Activated CD4-positive, CD25-positive, alpha-beta regulatory T cell (primary cell): ENCODE results near the gene TMEM151A.
"Not testable (repeated sequence)": the region's sequence is repeated elsewhere in the genome, so short reads cannot be mapped to it uniquely, and the experiment has no call there.

Experiments used
- DNase-seq, 4 experiments: peaks; one replicate each; lab custom pipeline; 2025; lab: John Stamatoyannopoulos, UW

Gene TMEM151A

DNA sequence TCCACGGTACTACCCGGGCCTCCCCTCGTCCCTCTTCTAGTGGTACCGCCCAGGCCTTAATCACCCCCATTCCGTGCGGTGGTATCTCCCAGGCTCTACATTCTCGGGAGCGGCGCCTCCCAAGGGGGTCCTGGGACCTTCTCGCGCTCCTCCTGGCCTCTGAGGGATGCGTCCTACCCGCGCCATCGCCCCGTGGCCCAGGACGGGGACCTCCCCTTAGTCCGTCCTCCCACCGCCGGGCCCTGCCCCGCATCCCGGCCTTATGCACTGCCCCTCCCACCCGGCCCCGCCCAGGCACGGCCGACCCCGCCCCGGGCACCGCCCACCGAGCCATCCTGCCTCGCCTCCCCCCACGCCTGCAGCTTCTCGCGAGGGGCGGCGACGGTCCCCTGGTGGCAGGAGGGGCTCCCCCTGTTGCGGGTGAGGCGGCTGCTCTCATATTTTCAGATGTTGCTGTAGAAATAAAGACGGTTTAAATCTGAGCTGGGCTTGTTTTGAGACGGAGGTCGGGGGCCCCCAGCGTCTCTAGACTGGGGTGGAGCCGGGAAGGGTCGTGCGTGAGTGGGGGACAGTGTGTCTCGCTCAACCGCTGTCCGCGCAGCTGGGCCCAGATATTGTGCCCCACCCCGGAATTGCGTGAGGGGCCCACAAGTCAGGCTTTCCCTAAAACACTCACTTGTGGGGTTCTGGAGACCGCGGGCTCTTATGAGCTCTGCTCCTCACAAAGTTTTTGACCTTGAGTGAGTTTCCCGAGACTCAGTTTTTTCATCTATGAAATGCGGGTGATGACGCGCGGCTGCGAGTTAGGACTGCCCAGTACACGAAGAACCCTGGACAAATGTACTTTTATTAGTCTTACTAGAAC is 24.1 kb upstream of the TMEM151A start:
- peak; percentile 75 to 79 (median 77) for DNase-seq

DNA sequence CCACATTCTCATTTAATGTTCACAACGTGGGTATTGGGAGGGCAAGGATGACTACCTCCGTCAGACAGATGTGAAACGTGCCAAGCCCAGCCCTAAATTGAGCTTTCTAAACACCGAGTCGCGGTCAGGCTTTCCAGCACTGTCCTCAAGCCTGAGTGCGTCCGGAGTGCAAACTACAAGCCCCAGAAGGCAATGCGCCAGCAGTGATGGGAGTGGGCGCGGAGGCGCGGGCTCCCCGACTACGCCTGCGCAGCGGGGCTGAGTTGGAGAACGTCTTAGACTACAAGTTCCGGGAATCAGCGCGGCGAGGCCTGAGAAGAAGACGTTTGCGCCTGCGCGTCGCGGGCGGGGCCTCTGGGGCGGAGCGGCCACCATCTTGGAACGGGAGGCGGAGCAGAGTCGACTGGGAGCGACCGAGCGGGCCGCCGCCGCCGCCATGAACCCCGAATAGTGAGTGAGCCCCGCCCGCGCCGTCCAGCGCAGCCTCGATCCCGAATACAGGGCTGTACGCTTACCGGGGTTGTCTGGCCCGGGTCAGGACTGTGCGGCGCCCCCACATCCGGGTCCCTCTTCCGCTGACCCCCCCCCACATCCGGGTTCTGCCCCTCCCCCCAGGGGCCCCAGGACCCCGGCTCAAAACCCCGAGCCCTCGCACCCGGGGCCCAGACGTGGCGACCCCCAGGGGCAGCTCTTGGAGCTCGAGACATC is 23.3 kb upstream of the TMEM151A start, which contains the start of gene RAB1B:
RAB1B (plus strand) TSS at position 396 of the 708 bp plus-strand sequence; CDS start at position 437, 41 bp downstream.
- peak; percentile 97 to 100 (median 98) for DNase-seq

DNA sequence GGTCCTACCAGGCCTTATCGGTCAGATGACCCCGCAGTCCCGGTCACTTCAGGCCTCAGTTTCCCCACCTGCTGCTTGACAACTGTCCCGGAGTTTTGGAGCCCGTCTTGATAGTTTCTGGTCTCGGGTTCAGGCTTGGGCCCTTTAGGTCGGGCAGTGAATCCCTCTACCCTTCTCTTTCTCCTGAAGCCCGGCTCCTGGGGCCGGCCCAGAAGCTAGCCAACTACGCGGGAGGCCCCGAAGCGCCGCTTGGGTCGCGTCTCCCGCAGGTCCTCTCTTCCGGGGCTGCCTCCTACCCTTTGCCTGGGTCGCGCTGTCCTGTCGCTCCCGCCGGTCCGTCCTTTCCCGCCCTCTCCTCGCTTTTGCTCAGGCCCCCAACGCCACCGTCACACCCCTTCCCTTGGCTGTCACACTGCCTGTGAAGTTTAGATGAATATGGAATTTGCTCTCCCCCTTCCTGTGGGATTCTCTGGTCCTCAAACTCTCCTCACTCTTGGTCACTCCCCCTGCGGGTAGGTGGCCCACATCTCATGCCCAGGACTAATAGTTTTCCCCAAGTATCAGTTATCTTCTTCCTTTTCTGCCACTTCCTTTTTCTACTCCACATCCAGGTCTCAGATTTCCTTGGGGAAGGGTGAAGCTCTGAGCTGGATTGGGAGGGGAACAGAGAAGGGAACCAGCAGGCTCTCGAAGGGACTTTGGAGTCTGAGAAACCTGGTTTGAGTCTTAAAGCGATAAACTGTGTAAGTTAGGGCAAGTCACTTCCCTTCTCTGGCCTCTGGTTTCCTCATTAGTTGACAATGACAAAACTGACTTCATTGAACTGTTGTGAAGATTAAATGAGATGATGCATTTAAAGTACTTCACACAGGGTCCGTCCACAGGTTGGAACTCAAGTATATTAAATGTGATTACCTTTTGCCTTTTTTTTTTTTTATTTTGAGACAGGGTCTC is 22.5 kb upstream of the TMEM151A start:
- no peak for DNase-seq

DNA sequence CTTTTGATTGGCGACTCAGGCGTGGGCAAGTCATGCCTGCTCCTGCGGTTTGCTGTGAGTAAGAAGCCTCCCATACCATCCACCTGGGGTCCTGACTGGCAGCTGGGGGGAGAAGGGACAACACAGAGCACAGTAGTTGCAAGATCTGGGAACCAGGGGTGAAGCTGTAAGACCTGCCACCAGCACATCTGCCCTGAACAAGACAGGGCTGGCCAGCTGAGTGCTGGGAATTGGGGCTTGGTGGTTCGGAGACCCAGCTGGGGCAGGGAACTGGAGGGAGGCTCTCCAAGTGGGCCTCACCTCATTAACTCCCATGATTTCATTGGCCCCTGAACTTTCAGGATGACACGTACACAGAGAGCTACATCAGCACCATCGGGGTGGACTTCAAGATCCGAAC is 19.9 kb upstream of the TMEM151A start:
- no peak for DNase-seq

DNA sequence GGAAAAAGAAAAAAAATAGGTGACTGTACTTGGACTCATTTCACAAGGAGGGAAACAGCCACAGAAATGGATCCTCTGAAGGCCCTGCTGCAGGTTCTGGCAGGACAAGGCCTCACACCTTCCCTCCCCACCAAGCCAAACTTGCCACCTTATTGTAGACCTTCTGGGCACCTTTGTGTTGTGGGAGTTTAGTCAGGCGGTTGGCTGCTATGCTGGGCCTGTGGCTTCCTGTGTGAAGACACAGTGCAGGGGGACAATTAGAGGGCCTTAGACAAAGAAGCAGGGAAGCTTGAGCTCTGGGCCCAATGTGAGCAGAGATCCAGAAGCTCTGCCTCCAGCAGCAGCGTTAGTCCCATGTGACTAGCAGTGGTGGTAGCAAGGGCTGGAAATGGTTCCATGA is 19.1 kb upstream of the TMEM151A start:
- DNase-seq, result no peak

DNA sequence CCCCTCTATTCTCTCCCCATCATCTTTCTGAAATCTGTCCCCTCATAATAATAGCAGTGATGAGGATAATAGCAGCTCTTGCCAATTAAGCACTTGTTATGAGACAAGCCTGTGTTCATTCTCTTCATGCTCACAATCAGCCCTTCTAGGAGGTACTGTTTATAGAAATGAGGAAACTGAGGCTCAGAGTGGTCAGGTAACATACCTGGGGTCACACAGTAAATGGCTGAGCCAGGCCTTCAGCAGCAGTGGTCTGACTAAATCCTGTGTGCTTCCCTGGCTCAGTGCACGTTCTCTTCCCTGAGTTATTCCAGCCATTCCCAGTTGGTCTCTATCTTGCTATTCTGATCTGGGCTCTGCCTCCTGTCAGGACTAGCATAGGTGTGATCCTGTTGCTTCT is 17.5 kb upstream of the TMEM151A start:
- no peak for DNase-seq

DNA sequence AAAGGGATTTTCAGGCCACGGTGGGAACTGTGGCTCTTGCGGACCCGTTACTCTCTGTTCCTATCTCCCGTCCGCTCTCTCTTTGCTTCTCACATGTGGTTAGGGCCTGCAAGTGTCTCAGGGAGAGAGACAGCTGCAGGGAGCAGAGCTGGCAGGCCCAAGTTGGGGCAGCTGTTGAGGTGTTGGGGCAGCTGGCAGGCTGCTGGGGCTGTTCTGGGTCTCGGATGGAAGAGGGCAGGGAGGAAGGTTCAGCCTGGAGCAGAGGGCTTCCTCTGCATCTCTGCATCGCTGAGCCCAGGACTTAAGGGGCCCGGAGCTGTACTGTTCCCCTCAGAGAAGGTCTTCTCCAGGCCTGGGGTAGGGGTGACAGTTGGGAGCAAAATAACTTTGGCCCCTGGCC is 16.3 kb upstream of the TMEM151A start:
- no peak for DNase-seq

DNA sequence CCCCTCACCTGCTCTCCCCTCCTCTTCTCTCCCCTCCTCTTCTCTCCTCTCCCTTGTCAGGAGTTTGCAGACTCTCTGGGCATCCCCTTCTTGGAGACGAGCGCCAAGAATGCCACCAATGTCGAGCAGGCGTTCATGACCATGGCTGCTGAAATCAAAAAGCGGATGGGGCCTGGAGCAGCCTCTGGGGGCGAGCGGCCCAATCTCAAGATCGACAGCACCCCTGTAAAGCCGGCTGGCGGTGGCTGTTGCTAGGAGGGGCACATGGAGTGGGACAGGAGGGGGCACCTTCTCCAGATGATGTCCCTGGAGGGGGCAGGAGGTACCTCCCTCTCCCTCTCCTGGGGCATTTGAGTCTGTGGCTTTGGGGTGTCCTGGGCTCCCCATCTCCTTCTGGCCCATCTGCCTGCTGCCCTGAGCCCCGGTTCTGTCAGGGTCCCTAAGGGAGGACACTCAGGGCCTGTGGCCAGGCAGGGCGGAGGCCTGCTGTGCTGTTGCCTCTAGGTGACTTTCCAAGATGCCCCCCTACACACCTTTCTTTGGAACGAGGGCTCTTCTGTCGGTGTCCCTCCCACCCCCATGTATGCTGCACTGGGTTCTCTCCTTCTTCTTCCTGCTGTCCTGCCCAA is 15.6 kb upstream of the TMEM151A start:
- DNase-seq, result no peak

DNA sequence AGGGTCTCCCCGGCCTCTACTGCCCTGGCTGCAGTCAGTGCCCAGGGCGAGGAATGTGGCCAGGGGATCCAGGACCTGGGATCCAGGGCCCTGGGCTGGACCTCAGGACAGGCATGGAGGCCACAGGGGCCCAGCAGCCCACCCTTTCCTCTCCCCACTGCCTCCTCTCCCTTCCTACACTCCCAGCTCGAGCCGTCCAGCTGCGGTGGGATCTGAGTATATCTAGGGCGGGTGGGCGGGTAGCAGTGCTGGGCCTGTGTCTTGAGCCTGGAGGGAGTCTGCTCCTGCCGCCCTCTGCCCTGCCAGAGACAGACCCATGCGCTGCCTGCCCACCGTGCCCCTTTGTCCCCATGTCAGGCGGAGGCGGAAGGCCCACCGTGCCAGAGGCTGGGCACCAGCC is 15.1 kb upstream of the TMEM151A start:
- DNase-seq, result not testable (repeated sequence)

DNA sequence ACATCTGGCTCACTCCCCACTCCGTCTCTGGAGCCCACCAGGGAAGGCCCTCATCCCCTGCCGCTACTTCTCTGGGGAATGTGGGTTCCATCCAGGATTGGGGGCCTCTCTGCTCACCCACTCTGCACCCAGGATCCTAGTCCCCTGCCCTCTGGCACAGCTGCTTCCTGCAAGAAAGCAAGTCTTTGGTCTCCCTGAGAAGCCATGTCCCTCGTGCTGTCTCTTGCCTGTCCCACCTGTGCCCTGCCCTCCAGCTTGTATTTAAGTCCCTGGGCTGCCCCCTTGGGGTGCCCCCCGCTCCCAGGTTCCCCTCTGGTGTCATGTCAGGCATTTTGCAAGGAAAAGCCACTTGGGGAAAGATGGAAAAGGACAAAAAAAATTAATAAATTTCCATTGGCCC is 14.6 kb upstream of the TMEM151A start:
- DNase-seq, result not testable (repeated sequence)

DNA sequence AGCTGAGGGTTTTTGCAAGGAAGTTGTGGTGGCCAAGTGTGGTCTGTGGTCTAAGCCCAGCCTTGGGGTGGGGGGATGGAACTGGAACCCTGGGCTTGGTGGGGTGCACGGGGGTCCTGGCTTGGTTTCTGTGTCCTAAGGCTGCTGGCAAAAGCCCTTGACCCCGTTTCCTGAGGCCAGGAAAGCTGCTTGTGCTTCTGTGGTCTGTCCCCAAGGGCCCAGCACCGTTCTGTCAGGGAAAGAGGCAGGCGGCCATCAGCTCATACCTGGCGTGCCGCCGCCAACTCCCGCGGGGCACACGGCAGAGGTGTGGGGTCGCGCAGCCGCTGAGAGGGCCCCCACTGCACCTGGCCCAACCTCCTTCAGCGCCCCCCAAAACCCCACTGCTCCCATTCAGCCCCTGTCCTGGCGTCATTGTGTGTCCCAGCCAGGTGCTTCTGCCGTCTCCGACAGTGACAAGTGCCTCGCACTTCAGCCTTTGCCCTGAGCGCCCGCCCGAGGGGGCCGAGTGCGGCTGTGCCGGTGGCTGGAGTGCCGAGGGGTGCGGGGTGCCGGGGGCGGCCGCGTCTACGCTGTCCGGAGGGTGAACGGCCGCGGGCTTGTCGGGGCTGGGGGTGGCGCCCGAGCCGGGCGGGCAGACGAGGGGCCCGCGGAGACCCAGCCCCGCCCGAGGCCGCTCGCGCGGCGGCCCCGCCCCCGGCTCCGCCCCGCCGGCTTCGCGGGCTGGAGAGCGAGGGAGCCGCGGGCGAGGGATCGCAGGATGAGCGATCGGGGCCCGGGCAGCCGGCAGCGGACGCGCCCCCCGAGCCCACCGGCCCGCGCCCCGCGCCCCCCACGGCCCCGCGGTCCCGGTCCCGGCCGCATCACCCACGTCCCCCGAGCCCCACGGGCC is 14.0 kb upstream of the TMEM151A start, which contains the start of gene CNIH2:
CNIH2 (plus strand) TSS at position 705 of the 892 bp plus-strand sequence. CDS start 282 bp downstream, outside the sequence.
- DNase-seq, result peak in 1 of 4 experiments; percentile 38

DNA sequence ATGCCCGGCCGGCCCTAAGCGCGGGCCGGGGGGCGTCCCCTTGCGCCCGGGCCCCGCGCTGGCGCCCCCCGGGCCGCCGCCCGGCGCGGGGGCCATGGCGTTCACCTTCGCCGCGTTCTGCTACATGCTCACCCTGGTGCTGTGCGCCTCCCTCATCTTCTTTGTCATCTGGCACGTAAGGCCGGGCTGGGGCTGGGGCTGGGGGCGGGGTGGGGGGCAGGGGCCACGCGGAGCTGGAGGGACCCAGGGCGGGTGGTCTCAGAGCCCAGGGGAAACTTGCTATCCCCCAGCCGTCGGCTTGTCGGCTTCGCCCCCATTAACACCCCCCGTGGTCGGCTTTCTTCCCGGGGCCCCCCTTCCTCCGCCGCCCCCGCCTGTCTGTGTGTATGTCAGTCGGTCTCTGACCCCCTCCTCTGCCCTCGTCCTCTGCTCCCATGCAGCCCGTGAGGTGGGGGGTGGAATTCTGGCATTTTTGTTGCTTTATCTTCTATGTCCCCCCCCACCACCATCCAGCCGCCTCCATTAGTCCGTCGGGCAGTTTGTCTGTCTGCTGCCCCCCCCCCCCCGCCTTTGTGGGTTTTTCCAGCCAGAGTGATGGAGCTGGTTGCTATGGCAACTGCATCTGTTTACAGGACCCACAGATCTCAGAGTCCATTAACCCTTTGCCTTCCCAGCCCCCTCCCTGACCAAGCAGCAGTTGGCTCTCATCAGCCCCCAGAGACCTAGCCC is 13.2 kb upstream of the TMEM151A start:
- DNase-seq, result no peak

DNA sequence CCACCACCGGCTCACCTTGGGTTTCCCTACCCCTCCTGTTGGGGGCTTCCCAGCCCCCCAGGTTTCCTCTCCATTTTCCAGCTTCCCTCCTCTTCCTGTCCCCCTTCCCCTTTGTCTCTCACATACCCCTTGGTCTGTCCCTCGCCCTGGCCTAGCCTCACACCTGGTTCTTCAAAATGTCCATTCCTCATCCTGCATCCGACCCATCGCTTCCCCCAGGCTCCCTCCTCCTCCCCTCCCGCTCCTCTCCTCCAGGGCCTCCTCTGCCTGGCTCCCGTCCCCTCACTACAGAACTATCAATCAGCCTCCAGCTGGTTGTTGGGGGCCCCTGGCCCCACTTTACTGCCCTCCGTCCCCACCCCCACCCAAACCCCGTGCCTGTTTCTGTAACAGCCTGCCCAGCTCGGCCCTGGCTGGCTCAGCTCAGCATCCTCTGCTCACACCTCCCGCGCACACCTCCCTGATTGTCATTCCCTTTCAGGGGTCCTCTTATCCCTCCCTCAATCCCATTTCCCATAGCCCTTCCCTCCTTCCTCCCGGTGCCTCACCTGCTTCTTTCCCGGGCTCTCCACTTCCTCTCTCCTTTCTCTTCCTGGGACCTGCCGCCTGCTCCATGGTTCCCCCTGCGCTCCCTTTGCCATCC is 12.5 kb upstream of the TMEM151A start:
- DNase-seq, result no peak

DNA sequence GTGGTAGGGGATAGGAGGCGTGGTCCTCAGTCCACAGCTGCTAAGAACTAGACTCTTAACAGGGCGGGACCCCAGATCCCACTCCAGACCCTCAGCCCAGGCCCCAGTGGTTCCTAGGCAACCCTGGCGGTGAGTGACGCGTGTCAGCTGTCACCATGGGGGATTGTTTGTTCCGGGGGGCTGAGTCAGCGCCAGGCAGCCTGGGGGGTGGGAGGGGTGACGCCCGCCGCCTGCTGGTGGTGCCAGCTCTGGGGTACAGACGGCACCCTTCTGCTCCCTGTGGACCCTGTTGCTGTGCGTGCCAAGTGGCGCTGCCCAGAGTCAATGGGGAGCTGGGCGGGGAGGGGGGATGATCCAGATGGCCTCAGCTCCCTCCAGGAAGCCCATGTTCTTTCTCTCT is 11.3 kb upstream of the TMEM151A start:
- no peak for DNase-seq

DNA sequence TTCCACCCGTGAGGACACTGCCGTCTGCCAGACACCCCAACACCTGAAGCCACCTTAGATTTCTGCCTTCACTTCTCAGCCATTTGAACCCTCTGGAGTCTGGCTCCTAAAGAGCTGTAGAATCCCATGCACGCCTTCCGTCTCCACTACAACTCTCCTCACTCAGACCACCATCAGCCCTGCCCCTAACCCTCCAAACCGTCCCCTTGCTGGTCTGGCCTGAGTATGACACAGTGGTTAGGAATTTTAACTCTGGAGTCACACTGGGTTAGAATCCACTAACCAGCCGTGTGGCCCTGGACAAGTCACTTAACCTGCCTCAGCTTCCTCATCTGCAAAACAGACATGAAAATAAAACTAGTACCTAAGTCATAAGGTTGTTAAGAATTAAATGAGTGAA is 10.7 kb upstream of the TMEM151A start:
- no peak for DNase-seq

DNA sequence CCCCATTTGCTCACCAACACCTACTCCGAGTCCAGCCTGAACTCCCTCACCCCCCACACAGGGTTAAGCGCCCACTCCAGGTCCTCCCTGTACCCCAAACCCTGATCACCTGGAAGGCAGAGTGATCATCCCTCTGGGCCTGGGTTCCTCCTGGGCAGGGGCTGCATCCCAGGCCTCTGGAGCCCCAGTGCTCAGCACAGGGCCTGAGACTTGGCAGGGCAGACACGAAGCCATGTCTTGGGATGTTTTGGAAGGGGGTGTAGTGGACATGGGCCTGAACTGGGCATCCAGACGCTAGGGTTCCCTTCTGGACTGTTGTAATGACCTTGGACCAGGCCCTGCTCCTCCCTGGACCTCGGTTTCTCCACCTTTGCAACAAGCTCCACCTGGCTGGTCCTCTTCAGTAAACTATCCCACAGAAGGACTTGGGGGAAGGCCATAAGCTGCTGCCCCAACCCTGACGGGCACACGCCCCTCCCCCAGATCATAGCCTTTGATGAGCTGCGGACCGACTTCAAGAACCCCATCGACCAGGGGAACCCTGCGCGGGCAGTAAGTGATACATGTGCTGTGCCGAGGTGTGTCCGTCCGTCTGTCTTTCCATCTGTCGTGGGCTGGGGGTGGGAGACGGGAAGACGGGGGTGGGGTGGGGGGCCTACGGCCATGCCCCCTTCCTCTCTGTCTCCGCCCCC is 9.8 kb upstream of the TMEM151A start:
- no peak for DNase-seq

DNA sequence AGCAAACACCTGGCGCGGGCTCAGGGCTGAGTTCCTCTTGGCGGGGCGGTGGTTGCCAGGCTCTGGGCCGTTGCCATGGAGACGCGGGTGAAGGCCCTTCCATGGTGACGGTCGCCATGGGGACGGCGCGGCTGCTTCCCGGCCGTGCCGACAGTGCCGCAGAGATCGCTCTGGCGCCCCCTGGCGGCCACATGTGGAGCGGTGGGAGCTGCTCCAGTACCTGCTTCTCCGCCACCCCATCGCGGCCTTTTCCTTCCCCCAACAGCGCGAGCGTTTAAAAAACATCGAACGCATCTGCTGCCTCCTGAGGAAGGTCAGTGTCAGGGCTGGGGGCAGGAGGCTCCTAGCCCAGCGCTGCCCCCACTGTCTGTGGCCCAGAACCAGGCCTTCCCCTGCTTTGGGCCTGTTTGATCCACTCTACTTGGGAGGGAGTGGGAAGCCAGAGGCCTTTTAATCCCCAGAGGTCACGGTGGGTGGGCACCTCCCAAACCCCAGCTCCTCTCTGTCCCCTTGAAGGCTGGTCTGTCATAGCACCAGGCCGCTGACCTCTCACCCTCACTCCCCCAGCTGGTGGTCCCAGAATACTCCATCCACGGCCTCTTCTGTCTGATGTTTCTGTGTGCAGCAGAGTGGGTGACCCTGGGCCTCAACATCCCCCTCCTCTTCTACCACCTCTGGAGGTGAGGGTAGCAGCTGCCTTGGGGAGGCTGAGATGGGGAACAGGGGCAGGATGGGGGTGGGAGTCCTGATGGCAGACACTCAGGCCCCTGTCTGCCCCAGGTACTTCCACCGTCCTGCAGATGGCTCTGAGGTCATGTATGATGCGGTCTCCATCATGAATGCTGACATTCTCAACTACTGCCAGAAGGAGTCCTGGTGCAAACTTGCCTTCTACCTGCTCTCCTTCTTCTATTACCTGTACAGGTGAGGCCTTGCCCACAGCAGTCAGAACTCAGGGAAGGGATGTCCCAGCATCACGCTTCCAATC is 8.9 kb upstream of the TMEM151A start:
- DNase-seq, result peak; percentile 95 to 100 (median 98)
